GM12878 (cell line): ENCODE measurements around the gene CPNE4. TPM values are rescaled to one million over a fixed set of nuclear protein-coding genes. Genes with fewer than 3 reads are reported as not detected.

Source experiments
- ATAC-seq: fragments of 200-7000 bp; cut with Tn5 transposase; 3 replicates; pipeline ENCODE4 v1.9.1; 2020; ENCODE audit warnings: mild to moderate bottlenecking, moderate library complexity
- BruUV-seq: library from RNA; stranded (reverse); fragments of 400-500 nt; replicated peaks from 2 replicates; lab custom pipeline; 2021; lab: Mats Ljungman, UMichigan
- CTCF ChIA-PET: fragments of 300-600 bp; sonication (Branson Sonifier 250); formaldehyde crosslinking; extraction: SDS; loops from one replicate; lab custom pipeline; 2021; ENCODE audit warnings: inconsistent platforms; lab: Yijun Ruan, JAX
- POLR2A ChIA-PET: fragments of 350-600 bp; formaldehyde crosslinking; extraction: SDS; loops from one replicate; lab custom pipeline; 2021; ENCODE audit warnings: inconsistent platforms; lab: Charles Lee
- RAD21 ChIA-PET: fragments of 300-600 bp; sonication (Branson Sonifier 250); formaldehyde crosslinking; loops from one replicate; lab custom pipeline; 2023; ENCODE audit warnings: antibody characterized with exemption; ENCODE audit not compliant: unreplicated experiment; lab: Charles Lee
- SMC1A ChIA-PET: fragments of 300-600 bp; sonication (Branson Sonifier 250); formaldehyde crosslinking; loops from one replicate; lab custom pipeline; 2023; ENCODE audit not compliant: unreplicated experiment, uncharacterized antibody; lab: Charles Lee
- DNase-seq: peaks from one replicate; pipeline ENCODE4 v3.0.0-alpha.2; 2011; ENCODE audit warnings: low read depth, low spot score
- FAIRE-seq: peaks from 3 replicates; lab custom pipeline; 2011; peaks lifted over from hg19 to GRCh38; lab: Jason Lieb, UNC
- H2AFZ ChIP-seq: 2 replicates; pipeline ENCODE4 v1.6.0; 2011; ENCODE audit warnings: low read depth, low read length, control low read depth; ENCODE audit not compliant: control insufficient read depth
- H3K27ac ChIP-seq: 2 replicates; pipeline ENCODE4 v1.5.1; 2011; ENCODE audit warnings: control low read depth; ENCODE audit not compliant: control insufficient read depth, insufficient read depth
- H3K27me3 ChIP-seq, 2 experiments: replicated peaks in 1 of 2; 2 replicates each; pipeline versions ENCODE4 v1.6.0 to v1.6.1; 2011; ENCODE audit warnings: low read length in 1 of 2; ENCODE audit not compliant: control insufficient read depth in 2 of 2, insufficient read depth in 2 of 2
- H3K36me3 ChIP-seq, 2 experiments: 2 replicates each; pipeline ENCODE4 v1.5.1; 2011; ENCODE audit warnings: low read length in 1 of 2; ENCODE audit not compliant: control insufficient read depth in 2 of 2, insufficient read depth in 2 of 2
- H3K4me1 ChIP-seq: 2 replicates; pipeline ENCODE4 v1.6.1; 2011; ENCODE audit warnings: mild to moderate bottlenecking, low read length, moderate library complexity, mixed read lengths; ENCODE audit not compliant: control insufficient read depth, insufficient read depth
- H3K4me2 ChIP-seq: 2 replicates; pipeline ENCODE4 v1.6.0; 2011; ENCODE audit warnings: control low read depth; ENCODE audit not compliant: control insufficient read depth, insufficient read depth
- H3K4me3 ChIP-seq: fragments of 200-600 bp; sonication (generic); 2 replicates; pipeline ENCODE4 v1.5.1; 2016
- H3K79me2 ChIP-seq: 2 replicates; pipeline ENCODE4 v1.6.0; 2011; ENCODE audit warnings: low read length; ENCODE audit not compliant: control insufficient read depth, insufficient read depth
- H3K9ac ChIP-seq: 2 replicates; pipeline ENCODE4 v1.8.0; 2011; ENCODE audit warnings: low read length, control low read depth, mixed read lengths; ENCODE audit not compliant: control insufficient read depth, insufficient read depth
- H3K9me3 ChIP-seq: replicated peaks from 3 replicates; pipeline ENCODE4 v1.5.1; 2011; ENCODE audit warnings: mild to moderate bottlenecking, low read length; ENCODE audit not compliant: control insufficient read depth, insufficient read depth
- H4K20me1 ChIP-seq: 2 replicates; pipeline ENCODE4 v1.6.0; 2011; ENCODE audit not compliant: control insufficient read depth, insufficient read depth
- ASH2L ChIP-seq: fragments of 300-600, 200-600 bp; sonication (generic); IDR thresholded peaks from 2 replicates; pipeline ENCODE4 v1.6.1; 2017; ENCODE audit warnings: low read depth, mild to moderate bottlenecking, borderline replicate concordance
- BRCA1 ChIP-seq: IDR thresholded peaks from 2 replicates; pipeline ENCODE4 v1.6.1; 2011; ENCODE audit warnings: low read depth, low read length, improper control_type of control experiment
- CBX5 ChIP-seq: sonication (generic); IDR thresholded peaks from 2 replicates; pipeline ENCODE4 v1.6.1; 2016; ENCODE audit warnings: low read depth, moderate library complexity, mild to moderate bottlenecking, inconsistent platforms
- CEBPZ ChIP-seq: fragments of 150-350 bp; IDR thresholded peaks from 2 replicates; pipeline ENCODE4 v1.6.1; 2016; ENCODE audit warnings: low read depth, low read length
- CHD4 ChIP-seq: fragments of 200-600 bp; sonication (generic); IDR thresholded peaks from 2 replicates; pipeline ENCODE4 v1.6.1; 2016; ENCODE audit warnings: mild to moderate bottlenecking
- GATAD2B ChIP-seq: fragments of 450-650 bp; conservative IDR thresholded peaks from 2 replicates; pipeline ENCODE4 v1.6.1; 2017; ENCODE audit warnings: low read depth, mild to moderate bottlenecking, moderate library complexity
- MTA2 ChIP-seq: fragments of 450-650 bp; IDR thresholded peaks from 2 replicates; pipeline ENCODE4 v1.6.1; 2016; ENCODE audit warnings: low read depth, mild to moderate bottlenecking, moderate library complexity
- NFYA ChIP-seq: IDR thresholded peaks from 2 replicates; pipeline ENCODE4 v1.6.1; 2011; ENCODE audit warnings: low read depth, mild to moderate bottlenecking, low read length, improper control_type of control experiment, borderline replicate concordance
- RELA ChIP-seq: fragments of 450-650 bp; IDR thresholded peaks from 2 replicates; pipeline ENCODE4 v1.8.0; 2014; ENCODE audit warnings: borderline replicate concordance; ENCODE audit not compliant: partially characterized antibody
- STAT3 ChIP-seq: IDR thresholded peaks from 2 replicates; pipeline ENCODE4 v1.6.1; 2011; ENCODE audit warnings: low read depth, low read length, improper control_type of control experiment
- ZNF274 ChIP-seq: IDR thresholded peaks from one replicate; pipeline ENCODE4 v1.8.0; 2011; ENCODE audit not compliant: insufficient read length, insufficient read depth
- WGBS: methylation state at CpG from one replicate; pipeline ENCODE4 v1.1.6; 2016; ENCODE audit warnings: low lambda C conversion rate; ENCODE audit not compliant: insufficient replicate concordance, insufficient coverage; ENCODE audit errors: missing lambda C conversion rate; 5-methylcytosine and 5-hydroxymethylcytosine counted together
- in situ Hi-C: fragments of 300-500 bp; cut with MboI; formaldehyde crosslinking; loops from 9 replicates; pipeline ENCODE4 v1.14.3; 2018; ENCODE audit warnings: mixed read lengths
- intact Hi-C: fragments of 100-400 bp; cut with micrococcal nuclease; formaldehyde crosslinking; loops from one replicate; pipeline ENCODE4 v1.14.2; 2022; ENCODE audit not compliant: unreplicated experiment
- polyA plus RNA-seq, 11 experiments: library from polyadenylated mRNA; depleted of rRNA in 4 of 11; unstranded in 6 of 11; stranded (reverse) in 5 of 11; fragments of >200 nt; fragmentation: Nextera tagmentation in 4 of 11; fragmentation: Illumina TruSeq in 1 of 11; extraction: Ambion mirVana in 4 of 11; extraction: Trizol in 1 of 11; gene quantifications; 1 replicate in 1 of 11; 2 replicates in 10 of 11; pipeline versions ENCODE4 v1.2.1 to v1.2.3, GENCODE V29; 2011 to 2016; ENCODE audit warnings: inconsistent platforms in 2 of 11, missing spikeins in 2 of 11, low read depth in 1 of 11
- total RNA-seq, 4 experiments: library from RNA; depleted of rRNA in 3 of 4; stranded (reverse); fragments of >200 nt in 3 of 4; fragmentation: Illumina TruSeq in 1 of 4; extraction: Trizol in 1 of 4; gene quantifications; 2 replicates each; pipeline versions ENCODE4 v1.2.1 to v1.2.3, GENCODE V29; 2013 to 2021

CPNE4 gene
- total and polyA plus RNA-seq, 10 of the 15 experiments (the other 5 are each of a cell fraction or from before 2014, with no cell fraction given), result 0.17 to 1.9 (median 0.48) TPM; not detected in 1

- no peak for TF ChIP-seq NFYA
Observed at GRCh38 chr3:131530843-131531242, 504.0 kb downstream of the CPNE4 start (continued).

GRCh38 chr3:131530388-131530787 lies 504.4 kb downstream of the CPNE4 start:
- intact Hi-C loops, result no loop called here
- BruUV-seq, result no TSS peak
- TF ChIP-seq ZNF274 (no peak), GATAD2B (no peak), CBX5 (no peak), BRCA1 (no peak), CHD4 (no peak), MTA2 (no peak), RELA (no peak), CEBPZ (no peak), ASH2L (no peak), STAT3 (no peak)
- ChIA-PET POLR2A (interaction anchor here (0.6 kb wide), 1 partner anchor 44 kb away, joined by 3 read pairs; no protein-coding TSS in a partner anchor), RAD21 (no interaction called here), SMC1A (interaction anchor here (1.4 kb wide), 1 partner anchor 23 kb away, joined by 6 read pairs; no protein-coding TSS in a partner anchor), CTCF (interaction anchor here (1.0 kb wide), 1 partner anchor 497 kb away, joined by 3 read pairs; no protein-coding TSS in a partner anchor)
- H3K4me1 ChIP-seq, result no peaks in the 10 kb centered on the region
- no peaks in the 10 kb centered on the region for H3K79me2 ChIP-seq
- DNase-seq (no peak), ATAC-seq (no peak), FAIRE-seq (no peak)
- no peak overlapping the region for H3K4me2 ChIP-seq
- no peaks in the 10 kb centered on the region; a peak in 1 of 4 replicates for H3K27me3 ChIP-seq
- no peak overlapping the region for H3K9ac ChIP-seq
- H2AFZ ChIP-seq, result no peak overlapping the region
- H4K20me1 ChIP-seq, result no peaks in the 10 kb centered on the region
- 0% methylated on average over 1 of the region's 1 CpG for WGBS
- no peak overlapping the region for H3K4me3 ChIP-seq
- H3K36me3 ChIP-seq, result no peaks in the 10 kb centered on the region
- no peaks in the 10 kb centered on the region for H3K9me3 ChIP-seq
- H3K27ac ChIP-seq, result no peak overlapping the region
- in situ Hi-C loops, result no loop called here
